Endodermal cell (in vitro differentiated cells): ENCODE measurements around the gene CCNK. TPM values are rescaled to one million over a fixed set of nuclear protein-coding genes. Genes with fewer than 3 reads are reported as not detected.

Experiments used
- DNase-seq: peaks from one replicate; pipeline ENCODE4 v3.0.0-alpha.2; 2017
- H3K27ac ChIP-seq: 2 replicates; pipeline ENCODE4 v1.5.1; 2013; ENCODE audit warnings: mild to moderate bottlenecking, low read depth, low read length, moderate library complexity
- H3K27me3 ChIP-seq: 2 replicates; pipeline ENCODE4 v1.6.1; 2013; ENCODE audit warnings: mild to moderate bottlenecking, low read length, moderate library complexity; ENCODE audit not compliant: insufficient read depth, control insufficient read depth, poor library complexity, severe bottlenecking
- H3K36me3 ChIP-seq: 2 replicates; pipeline ENCODE4 v1.7.0; 2013; ENCODE audit warnings: mild to moderate bottlenecking, low read length, moderate library complexity; ENCODE audit not compliant: control insufficient read depth, insufficient read depth
- H3K4me1 ChIP-seq: one replicate; pipeline ENCODE4 v1.7.0; 2013; ENCODE audit warnings: low read length; ENCODE audit not compliant: control insufficient read depth, insufficient read depth
- H3K4me3 ChIP-seq: 2 replicates; pipeline ENCODE4 v1.5.1; 2013; ENCODE audit warnings: mild to moderate bottlenecking, low read length, moderate library complexity
- H3K9ac ChIP-seq: 2 replicates; pipeline ENCODE4 v1.6.1; 2013; ENCODE audit warnings: mild to moderate bottlenecking, low read length, moderate library complexity; ENCODE audit not compliant: poor library complexity, severe bottlenecking; ENCODE audit errors: extremely low read depth
- H3K9me3 ChIP-seq: 2 replicates; pipeline ENCODE4 v1.6.1; 2013; ENCODE audit warnings: mild to moderate bottlenecking, low read length, moderate library complexity; ENCODE audit not compliant: control insufficient read depth
- H3K27ac Mint-ChIP-seq: 2 replicates; pipeline ENCODE4 v1.8.0; 2020; ENCODE audit warnings: mixed read lengths
- H3K27me3 Mint-ChIP-seq: 2 replicates; pipeline ENCODE4 v1.8.0; 2021; ENCODE audit warnings: mild to moderate bottlenecking, mixed read lengths; ENCODE audit not compliant: insufficient read depth
- H3K36me3 Mint-ChIP-seq: 2 replicates; pipeline ENCODE4 v1.8.0; 2020; ENCODE audit warnings: low read depth, mixed read lengths
- H3K4me1 Mint-ChIP-seq: 2 replicates; pipeline ENCODE4 v1.8.0; 2020; ENCODE audit warnings: mixed read lengths
- H3K4me3 Mint-ChIP-seq: 2 replicates; pipeline ENCODE4 v1.8.0; 2020; ENCODE audit warnings: mild to moderate bottlenecking, moderate library complexity, mixed read lengths
- H3K9me3 Mint-ChIP-seq: 2 replicates; pipeline ENCODE4 v1.8.0; 2020; ENCODE audit warnings: mild to moderate bottlenecking, mixed read lengths
- CTCF ChIP-seq: fragments of 200-600 bp; sonication (generic); conservative IDR thresholded peaks from 2 replicates; pipeline ENCODE4 v1.5.0; 2021; ENCODE audit warnings: antibody characterized with exemption, mild to moderate bottlenecking
- WGBS, 2 experiments: methylation state at CpG; one replicate each; pipeline versions ENCODE4 v1.1.5 to v1.1.7; 2013; ENCODE audit warnings: missing lambda C conversion rate in 2 of 2, mixed read lengths in 1 of 2; ENCODE audit not compliant: insufficient coverage in 1 of 2, insufficient read length in 1 of 2; 5-methylcytosine and 5-hydroxymethylcytosine counted together
- total RNA-seq, 2 donors: library from RNA; stranded (reverse); fragmentation: NEBNext Ultra II Directional in 1 of 2; extraction: Animal tissue kit (Norgen Biotek cat#: 25700) in 1 of 2; gene quantifications; 2 replicates in 1 of 2; 3 replicates in 1 of 2; pipeline ENCODE4 v1.2.1, GENCODE V29; 2021

The CCNK gene
- total RNA-seq, 2 donors from 2014 or later = 71.5 to 77.1 TPM

GRCh38 chr14:99524804-99525698 lies 43.8 kb downstream of the CCNK start:
- H3K4me1 Mint-ChIP-seq = peaks cover 34% of the 10 kb centered on the region
- no peaks in the 10 kb centered on the region for H3K27me3 Mint-ChIP-seq
- H3K36me3 Mint-ChIP-seq = no peaks in the 10 kb centered on the region
- H3K9me3 Mint-ChIP-seq = no peaks in the 10 kb centered on the region
- H3K27ac Mint-ChIP-seq = no peak overlapping the region
- peak; percentile 81 for DNase-seq
- WGBS, 2 experiments = 68 to 89% methylated on average over 3 to 17 of the region's 17 CpGs
- Histone ChIP-seq H3K9ac (no peak overlapping the region), H3K27me3 (no peaks in the 10 kb centered on the region), H3K27ac (peak overlapping the region; percentile 22), H3K4me1 (peaks cover 27% of the 10 kb centered on the region), H3K4me3 (no peak overlapping the region), H3K9me3 (no peaks in the 10 kb centered on the region), H3K36me3 (peaks cover 4% of the 10 kb centered on the region)
- no peak overlapping the region for H3K4me3 Mint-ChIP-seq
- TF ChIP-seq CTCF = peak; percentile 64

GRCh38 chr14:99525699-99526080 lies 44.5 kb downstream of the CCNK start:
- Histone ChIP-seq H3K9me3 (no peaks in the 10 kb centered on the region), H3K4me1 (peaks cover 30% of the 10 kb centered on the region), H3K9ac (no peak overlapping the region), H3K27me3 (no peaks in the 10 kb centered on the region), H3K4me3 (no peak overlapping the region), H3K36me3 (peaks cover 4% of the 10 kb centered on the region), H3K27ac (no peak overlapping the region)
- H3K27me3 Mint-ChIP-seq = no peaks in the 10 kb centered on the region
- H3K4me1 Mint-ChIP-seq = peaks cover 41% of the 10 kb centered on the region
- no peaks in the 10 kb centered on the region for H3K36me3 Mint-ChIP-seq
- H3K4me3 Mint-ChIP-seq = no peak overlapping the region
- H3K27ac Mint-ChIP-seq = no peak overlapping the region
- no peaks in the 10 kb centered on the region for H3K9me3 Mint-ChIP-seq
- no peak for TF ChIP-seq CTCF
- no peak for DNase-seq
- 92 to 95% methylated on average over 12 of the region's 12 CpGs for WGBS, 2 experiments

DNA sequence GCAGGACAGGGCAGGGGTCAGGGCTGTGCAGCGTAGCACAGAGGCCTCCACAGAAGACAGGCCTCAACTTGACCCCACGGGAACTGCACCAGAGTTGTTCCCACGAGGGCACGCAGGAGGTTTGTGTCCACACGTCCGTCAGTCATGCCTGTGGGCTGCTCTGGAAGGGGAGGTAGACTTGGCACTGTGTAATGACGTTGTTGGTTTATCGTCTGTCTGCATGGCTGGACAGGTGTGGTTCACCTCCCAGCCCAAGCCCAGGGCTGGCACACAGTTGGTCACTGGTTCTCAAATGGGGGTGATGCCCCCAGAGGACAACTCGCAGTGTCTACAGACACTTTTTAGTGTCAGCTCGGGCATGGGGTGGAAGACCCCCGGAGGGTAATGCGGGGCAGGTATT lies 45.8 kb downstream of the CCNK start:
- no peak overlapping the region for H3K27ac Mint-ChIP-seq
- H3K9me3 Mint-ChIP-seq = no peaks in the 10 kb centered on the region
- peaks cover 47% of the 10 kb centered on the region for H3K4me1 Mint-ChIP-seq
- H3K27ac ChIP-seq = no peak overlapping the region
- H3K27me3 ChIP-seq = no peaks in the 10 kb centered on the region
- H3K9ac ChIP-seq = no peak overlapping the region
- DNase-seq = no peak
- 95 to 100% methylated on average over 2 to 12 of the region's 12 CpGs for WGBS, 2 experiments
- peaks cover 4% of the 10 kb centered on the region for H3K36me3 ChIP-seq
- no peak for TF ChIP-seq CTCF
- no peak overlapping the region for H3K4me3 ChIP-seq
- H3K9me3 ChIP-seq = no peaks in the 10 kb centered on the region
- H3K4me1 ChIP-seq = peaks cover 31% of the 10 kb centered on the region
- no peak overlapping the region for H3K4me3 Mint-ChIP-seq
- H3K27me3 Mint-ChIP-seq = no peaks in the 10 kb centered on the region
- H3K36me3 Mint-ChIP-seq = no peaks in the 10 kb centered on the region
